Tibial nerve (tissue), 4 donors: ENCODE data around the gene AHRR. TPM values are rescaled to one million over a fixed set of nuclear protein-coding genes. Genes with fewer than 3 reads are reported as not detected.

ENCODE experiments used
- DNase-seq, 2 donors: peaks; one replicate each; pipeline ENCODE4 v3.0.0-alpha.2; 2019; ENCODE audit warnings: low spot score in 2 of 2
- H3K27ac ChIP-seq, 4 donors: fragments of 200-600 bp; sonication (generic) in 3 of 4; one replicate each; pipeline ENCODE4 v1.5.1; 2017 to 2019; ENCODE audit warnings: mild to moderate bottlenecking in 1 of 4
- H3K27me3 ChIP-seq, 2 donors: fragments of 200-600 bp; sonication (generic) in 1 of 2; one replicate each; pipeline versions ENCODE4 v1.5.1 to v1.6.0; 2017 to 2019
- H3K36me3 ChIP-seq, 3 donors: fragments of 200-600 bp; sonication (generic); one replicate each; pipeline ENCODE4 v1.5.1; 2018 to 2019
- H3K4me1 ChIP-seq, 4 donors: fragments of 200-600 bp; sonication (generic) in 3 of 4; one replicate each; pipeline ENCODE4 v1.5.1; 2017 to 2019
- H3K4me3 ChIP-seq, 4 donors: fragments of 200-600 bp; sonication (generic) in 3 of 4; one replicate each; pipeline ENCODE4 v1.5.1; 2017 to 2019; ENCODE audit warnings: mild to moderate bottlenecking in 1 of 4, moderate library complexity in 1 of 4
- H3K9me3 ChIP-seq, 4 donors: fragments of 200-600 bp; sonication (generic) in 3 of 4; one replicate each; pipeline ENCODE4 v1.5.1; 2017 to 2019
- EP300 ChIP-seq, 2 donors: sonication (generic); formaldehyde crosslinking; IDR thresholded peaks; one replicate each; pipeline ENCODE4 v1.6.1; 2017; ENCODE audit warnings: antibody characterized with exemption in 2 of 2, mild to moderate bottlenecking in 1 of 2
- POLR2A ChIP-seq, 2 donors: fragments of 450-650 bp; IDR thresholded peaks; one replicate each; pipeline ENCODE4 v1.6.1; 2017; ENCODE audit warnings: antibody characterized with exemption in 2 of 2, mild to moderate bottlenecking in 2 of 2, moderate library complexity in 2 of 2
- WGBS, 2 donors: methylation state at CpG; one replicate each; pipeline ENCODE4 v1.1.5; 2018; 5-methylcytosine and 5-hydroxymethylcytosine counted together
- total RNA-seq, 4 donors: library from RNA; depleted of rRNA; stranded (reverse); fragments of >200 nt; gene quantifications; one replicate each; pipeline ENCODE4 v1.1.0, GENCODE V29; 2016
- TF ChIP-seq, protein P1 (sequence below), 5 experiments: fragments of 200-600 bp in 3 of 5; fragments of 450-650 bp in 2 of 5; sonication (generic) in 3 of 5; IDR thresholded peaks; one replicate each; pipeline ENCODE4 v1.5.1; 2016 to 2019; ENCODE audit warnings: antibody characterized with exemption in 5 of 5, mild to moderate bottlenecking in 3 of 5, moderate library complexity in 2 of 5

AHRR gene
- total RNA-seq, 4 donors from 2014 or later = 1.0 to 4.8 (median 1.2) TPM; not detected in 1

DNA sequence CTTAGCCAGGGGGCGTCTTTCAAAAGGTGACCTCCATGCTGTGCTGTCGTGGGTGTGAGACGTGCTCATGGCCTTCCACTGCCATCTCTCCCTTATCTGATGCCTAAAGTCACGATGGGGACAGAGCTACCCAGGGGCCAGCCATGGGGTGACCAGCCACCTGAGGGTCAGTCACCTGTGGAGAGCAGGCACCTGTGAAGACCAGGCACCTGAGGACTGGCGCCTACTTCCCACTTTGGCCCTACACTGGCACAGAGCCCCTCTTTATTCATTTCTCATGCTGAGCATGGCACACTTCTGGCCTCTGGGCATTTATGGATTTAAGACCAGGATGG, 115.1 kb downstream of the AHRR start:
- H3K27ac ChIP-seq = no peak overlapping the region
- H3K4me1 ChIP-seq = peaks cover 0 to under 1% (median 0%) of the 10 kb centered on the region in 4 donors
- H3K36me3 ChIP-seq = no peaks in the 10 kb centered on the region
- H3K9me3 ChIP-seq = no peaks in the 10 kb centered on the region
- DNase-seq = no peak
- TF ChIP-seq EP300 (IDR thresholded peaks at IDR 0.05) (no peak), POLR2A (IDR thresholded peaks at IDR 0.05) (no peak)
- TF ChIP-seq, protein P1, sequence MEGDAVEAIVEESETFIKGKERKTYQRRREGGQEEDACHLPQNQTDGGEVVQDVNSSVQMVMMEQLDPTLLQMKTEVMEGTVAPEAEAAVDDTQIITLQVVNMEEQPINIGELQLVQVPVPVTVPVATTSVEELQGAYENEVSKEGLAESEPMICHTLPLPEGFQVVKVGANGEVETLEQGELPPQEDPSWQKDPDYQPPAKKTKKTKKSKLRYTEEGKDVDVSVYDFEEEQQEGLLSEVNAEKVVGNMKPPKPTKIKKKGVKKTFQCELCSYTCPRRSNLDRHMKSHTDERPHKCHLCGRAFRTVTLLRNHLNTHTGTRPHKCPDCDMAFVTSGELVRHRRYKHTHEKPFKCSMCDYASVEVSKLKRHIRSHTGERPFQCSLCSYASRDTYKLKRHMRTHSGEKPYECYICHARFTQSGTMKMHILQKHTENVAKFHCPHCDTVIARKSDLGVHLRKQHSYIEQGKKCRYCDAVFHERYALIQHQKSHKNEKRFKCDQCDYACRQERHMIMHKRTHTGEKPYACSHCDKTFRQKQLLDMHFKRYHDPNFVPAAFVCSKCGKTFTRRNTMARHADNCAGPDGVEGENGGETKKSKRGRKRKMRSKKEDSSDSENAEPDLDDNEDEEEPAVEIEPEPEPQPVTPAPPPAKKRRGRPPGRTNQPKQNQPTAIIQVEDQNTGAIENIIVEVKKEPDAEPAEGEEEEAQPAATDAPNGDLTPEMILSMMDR (IDR thresholded peaks at IDR 0.05) = no peak
- 72 to 80% methylated on average over 2 to 5 of the region's 5 CpGs for WGBS, 2 donors
- H3K27me3 ChIP-seq = peaks cover 0 to 9% of the 10 kb centered on the region in 2 donors
- H3K4me3 ChIP-seq = no peak overlapping the region

GRCh38 chr5:437281-437771, 115.8 kb downstream of the AHRR start:
- TF ChIP-seq, protein P1 (IDR thresholded peaks at IDR 0.05) = no peak
- TF ChIP-seq EP300 (IDR thresholded peaks at IDR 0.05) (no peak), POLR2A (IDR thresholded peaks at IDR 0.05) (no peak)
- Histone ChIP-seq H3K27me3 (peaks cover 0 to 9% of the 10 kb centered on the region in 2 donors), H3K9me3 (no peaks in the 10 kb centered on the region), H3K4me1 (peaks cover 0 to 7% (median 6%) of the 10 kb centered on the region in 4 donors), H3K36me3 (no peaks in the 10 kb centered on the region), H3K4me3 (no peak overlapping the region), H3K27ac (no peak overlapping the region)
- DNase-seq = no peak
- 67% methylated on average over 18 of the region's 18 CpGs for WGBS, 2 donors

- no peaks in the 10 kb centered on the region for H3K36me3 ChIP-seq
- H3K27ac ChIP-seq = no peak overlapping the region
- H3K9me3 ChIP-seq = no peaks in the 10 kb centered on the region
- H3K27me3 ChIP-seq = peaks cover 0 to 9% of the 10 kb centered on the region in 2 donors
- WGBS, 2 donors = 57 to 59% methylated on average over 14 of the region's 14 CpGs
- no peak overlapping the region for H3K4me3 ChIP-seq
- TF ChIP-seq, protein P1 (IDR thresholded peaks at IDR 0.05) = no peak
- no peak for TF ChIP-seq POLR2A (IDR thresholded peaks at IDR 0.05)
- TF ChIP-seq EP300 (IDR thresholded peaks at IDR 0.05) = no peak
- H3K4me1 ChIP-seq = peaks cover 0 to 11% (median 8%) of the 10 kb centered on the region in 4 donors
- no peak for DNase-seq
Observed at GRCh38 chr5:438481-438981, 117.0 kb downstream of the AHRR start.

DNA sequence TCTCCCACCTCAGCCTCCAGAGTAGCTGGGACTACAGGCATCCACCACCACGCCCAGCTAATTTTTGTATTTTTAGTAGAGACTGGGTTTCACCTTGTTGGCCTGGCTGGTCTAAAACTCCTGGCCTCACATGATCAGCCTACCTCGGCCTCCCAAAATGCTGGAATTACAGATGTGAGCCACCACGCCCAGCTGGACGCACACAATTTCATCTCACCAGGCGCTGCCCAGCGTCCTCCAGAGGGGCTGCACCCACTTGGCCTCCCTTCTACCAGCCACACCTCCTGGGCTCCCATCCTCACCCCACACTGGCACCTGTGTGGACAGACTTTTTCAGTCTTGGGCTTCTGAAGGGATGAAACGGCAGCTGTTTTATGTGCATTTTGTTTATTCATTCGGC, 117.7 kb downstream of the AHRR start:
- 89 to 93% methylated on average over 8 of the region's 8 CpGs for WGBS, 2 donors
- DNase-seq = no peak

DNA sequence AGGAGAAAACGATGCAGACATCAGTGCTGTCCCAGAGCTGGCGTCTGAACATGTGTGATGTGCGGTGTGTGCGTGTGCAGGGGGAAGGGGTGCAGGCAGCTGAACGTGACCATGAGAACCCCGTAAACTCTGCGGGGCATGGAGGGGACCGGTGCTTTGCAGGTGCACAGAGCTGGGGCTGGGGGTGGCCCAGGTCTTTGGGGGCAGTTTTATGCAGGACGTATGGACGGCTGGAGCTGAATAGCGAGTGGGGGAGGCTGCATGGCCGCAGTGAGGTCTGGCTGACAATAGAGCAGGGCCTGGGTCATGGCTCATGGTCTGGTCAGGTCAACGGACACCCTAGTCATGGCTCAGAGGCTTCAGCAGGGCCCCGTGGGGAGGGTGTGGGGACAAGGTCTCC, 118.1 kb downstream of the AHRR start:
- Histone ChIP-seq H3K4me1 (peaks cover 0 to 22% (median 17%) of the 10 kb centered on the region in 4 donors), H3K27me3 (peaks cover 0 to 9% of the 10 kb centered on the region in 2 donors), H3K4me3 (no peak overlapping the region), H3K9me3 (no peaks in the 10 kb centered on the region), H3K36me3 (no peaks in the 10 kb centered on the region), H3K27ac (no peak overlapping the region)
- WGBS, 2 donors = 69 to 78% methylated on average over 14 of the region's 14 CpGs
- TF ChIP-seq EP300 (IDR thresholded peaks at IDR 0.05) (no peak), POLR2A (IDR thresholded peaks at IDR 0.05) (no peak)
- TF ChIP-seq, protein P1 (IDR thresholded peaks at IDR 0.05) = no peak
- no peak for DNase-seq

More for the DNA sequence above, 117.7 kb downstream of the AHRR start:
- Histone ChIP-seq H3K36me3 (no peaks in the 10 kb centered on the region), H3K27me3 (peaks cover 0 to 9% of the 10 kb centered on the region in 2 donors), H3K27ac (no peak overlapping the region), H3K9me3 (no peaks in the 10 kb centered on the region), H3K4me3 (no peak overlapping the region), H3K4me1 (peaks cover 0 to 17% (median 14%) of the 10 kb centered on the region in 4 donors)
- TF ChIP-seq, protein P1 (IDR thresholded peaks at IDR 0.05) = no peak
- no peak for TF ChIP-seq POLR2A (IDR thresholded peaks at IDR 0.05)
- TF ChIP-seq EP300 (IDR thresholded peaks at IDR 0.05) = no peak
